ENCODE results near the gene SRM.

SRM gene

GRCh38 chr1:11013160-11013531 is 46.7 kb downstream of the SRM start:
- no peak for DNase-seq (ENCODE audit: low read depth in 2 of 2)

- peak; percentile 76 to 77 for DNase-seq (ENCODE audit: low read depth in 2 of 2)
These were observed 47.3 kb downstream of the SRM start, which contains the start of gene TARDBP for GRCh38 chr1:11012260-11013159. Gene TARDBP, plus strand, starts transcription at chr1:11012654. Its CDS starts 1,074 bp downstream, at chr1:11013728.

Measured in stimulated activated CD8-positive, alpha-beta memory T cell treated with anti-CD3 and anti-CD28 coated beads, Interleukin-7, amount 100 ng/mL, for 1 hour (primary cell).